B cell (primary cell): ENCODE results near the gene USP26. TPM values are rescaled to one million over a fixed set of nuclear protein-coding genes. Genes with fewer than 3 reads are reported as not detected.
"Not testable (repeated sequence)": the region's sequence is repeated elsewhere in the genome, so short reads cannot be mapped to it uniquely, and the experiment has no call there.

Experiments
- ATAC-seq: fragments of 200-7000 bp; cut with Tn5 transposase; one replicate; pipeline ENCODE4 v1.10.0; 2021; ENCODE audit warnings: low read depth, mild to moderate bottlenecking, moderate number of reproducible peaks, moderate library complexity
- CTCF ChIA-PET: fragments of 350-600 bp; sonication (Branson Sonifier 250); formaldehyde crosslinking; loops from one replicate; lab custom pipeline; 2021; ENCODE audit warnings: antibody characterized with exemption, inconsistent platforms; lab: Charles Lee
- POLR2A ChIA-PET: fragments of 350-600 bp; sonication (Branson Sonifier 250); formaldehyde crosslinking; loops from one replicate; lab custom pipeline; 2021; ENCODE audit warnings: antibody characterized with exemption; lab: Charles Lee
- DNase-seq: peaks from one replicate; pipeline ENCODE4 v3.0.0; 2013
- H2AFZ ChIP-seq: 2 replicates; pipeline ENCODE4 v1.6.1; 2012; ENCODE audit warnings: mild to moderate bottlenecking, low read depth, low read length; ENCODE audit not compliant: insufficient read depth, poor library complexity, severe bottlenecking
- H3K27ac ChIP-seq, 2 donors: 1 replicate in 1 of 2; 2 replicates in 1 of 2; pipeline ENCODE4 v1.5.1; 2012 to 2013; ENCODE audit warnings: low read length in 2 of 2, mild to moderate bottlenecking in 2 of 2, moderate library complexity in 1 of 2
- H3K27me3 ChIP-seq, 4 experiments: fragments of 200-600 bp in 1 of 4; sonication (generic) in 1 of 4; replicated peaks in 1 of 4; 1 replicate in 2 of 4; 2 replicates in 2 of 4; pipeline versions ENCODE4 v1.6.1 to v1.7.0; 2013 to 2016; ENCODE audit warnings: low read length in 3 of 4, mild to moderate bottlenecking in 2 of 4, mixed read lengths in 1 of 4, moderate library complexity in 1 of 4; ENCODE audit not compliant: insufficient read depth in 4 of 4, control insufficient read depth in 3 of 4; ENCODE audit errors: control extremely low read depth in 1 of 4
- H3K36me3 ChIP-seq, 2 experiments: replicated peaks in 1 of 2; 1 replicate in 1 of 2; 2 replicates in 1 of 2; pipeline versions ENCODE4 v1.6.1 to v1.7.1; 2013; ENCODE audit warnings: low read length in 1 of 2; ENCODE audit not compliant: insufficient read depth in 2 of 2, control insufficient read depth in 1 of 2; ENCODE audit errors: control extremely low read depth in 1 of 2, extremely low read depth in 1 of 2
- H3K4me1 ChIP-seq, 2 donors: fragments of 200-600 bp in 1 of 2; sonication (generic) in 1 of 2; 1 replicate in 1 of 2; 2 replicates in 1 of 2; pipeline versions ENCODE4 v1.5.1 to v1.6.1; 2013 to 2017; ENCODE audit warnings: low read length in 2 of 2; ENCODE audit not compliant: control insufficient read depth in 2 of 2, insufficient read depth in 2 of 2
- H3K4me2 ChIP-seq: replicated peaks from 2 replicates; pipeline ENCODE3; 2012; ENCODE audit warnings: mild to moderate bottlenecking, low read depth, low read length; ENCODE audit not compliant: poor library complexity, severe bottlenecking
- H3K4me3 ChIP-seq, 5 experiments: fragments of 200-600 bp in 1 of 5; sonication (generic) in 1 of 5; 1 replicate in 3 of 5; 2 replicates in 2 of 5; pipeline versions ENCODE4 v1.5.1 to v1.7.0; 2011 to 2016; ENCODE audit warnings: low read length in 4 of 5, mild to moderate bottlenecking in 4 of 5, low read depth in 2 of 5, control low read depth in 1 of 5, moderate library complexity in 1 of 5; ENCODE audit not compliant: insufficient read depth in 1 of 5; ENCODE audit errors: control extremely low read depth in 1 of 5, extremely low read depth in 1 of 5
- H3K79me2 ChIP-seq: fragments of 200-600 bp; sonication (generic); one replicate; pipeline ENCODE4 v1.6.0; 2016; ENCODE audit warnings: low read length; ENCODE audit not compliant: control insufficient read depth, insufficient read depth
- H3K9ac ChIP-seq: fragments of 200-600 bp; sonication (generic); 2 replicates; pipeline ENCODE4 v1.6.1; 2017; ENCODE audit warnings: mild to moderate bottlenecking, low read length, moderate library complexity
- H3K9me3 ChIP-seq, 3 donors: one replicate each; pipeline versions ENCODE4 v1.6.1 to v1.7.1; 2013; ENCODE audit warnings: low read length in 2 of 3; ENCODE audit not compliant: control insufficient read depth in 2 of 3, insufficient read depth in 1 of 3; ENCODE audit errors: control extremely low read depth in 1 of 3
- H4K20me1 ChIP-seq: 2 replicates; pipeline ENCODE4 v1.6.0; 2012; ENCODE audit warnings: mild to moderate bottlenecking, low read length; ENCODE audit not compliant: insufficient read depth, control insufficient read depth, poor library complexity, severe bottlenecking
- H3K27ac Mint-ChIP-seq: one replicate; pipeline ENCODE4 v1.8.0; 2021; ENCODE audit warnings: mixed read lengths
- H3K27me3 Mint-ChIP-seq: one replicate; pipeline ENCODE4 v1.8.0; 2021; ENCODE audit warnings: mixed read lengths
- H3K4me1 Mint-ChIP-seq: one replicate; pipeline ENCODE4 v1.8.0; 2021; ENCODE audit warnings: mixed read lengths
- H3K4me3 Mint-ChIP-seq: one replicate; pipeline ENCODE4 v1.8.0; 2021; ENCODE audit warnings: mixed read lengths
- H3K9me3 Mint-ChIP-seq: one replicate; pipeline ENCODE4 v1.8.0; 2022; ENCODE audit warnings: mixed read lengths; ENCODE audit not compliant: insufficient read depth
- CTCF ChIP-seq: fragments of 200-600 bp; IDR thresholded peaks from one replicate; pipeline ENCODE4 v1.8.0; 2022; ENCODE audit warnings: antibody characterized with exemption, mild to moderate bottlenecking
- EZH2 ChIP-seq: IDR thresholded peaks from 2 replicates; pipeline ENCODE4 v1.6.1; 2012; ENCODE audit warnings: borderline replicate concordance, low read depth, mild to moderate bottlenecking, moderate library complexity, low read length; ENCODE audit not compliant: insufficient read depth, poor library complexity, severe bottlenecking
- WGBS: methylation state at CpG from one replicate; pipeline ENCODE4 v1.1.5; 2013; ENCODE audit warnings: missing lambda C conversion rate; ENCODE audit not compliant: insufficient coverage; 5-methylcytosine and 5-hydroxymethylcytosine counted together
- intact Hi-C: fragments of 100-400 bp; cut with micrococcal nuclease; formaldehyde crosslinking; loops from one replicate; pipeline ENCODE4 v1.10.0; 2022
- polyA plus RNA-seq: library from polyadenylated mRNA; depleted of rRNA; stranded (reverse); fragments of >200 nt; gene quantifications from 2 replicates; pipeline ENCODE4 v1.2.3, GENCODE V29; 2012
- total RNA-seq, 2 donors: library from RNA; stranded (reverse); fragments of 120-200 nt in 1 of 2; gene quantifications; 1 replicate in 1 of 2; 2 replicates in 1 of 2; pipeline versions ENCODE4 v1.2.3 to v1.2.4, GENCODE V29; 2013 to 2022

Gene USP26
- total and polyA plus RNA-seq, 2 donors (not counting 1 experiment from before 2014, with no cell fraction given): not detected

DNA sequence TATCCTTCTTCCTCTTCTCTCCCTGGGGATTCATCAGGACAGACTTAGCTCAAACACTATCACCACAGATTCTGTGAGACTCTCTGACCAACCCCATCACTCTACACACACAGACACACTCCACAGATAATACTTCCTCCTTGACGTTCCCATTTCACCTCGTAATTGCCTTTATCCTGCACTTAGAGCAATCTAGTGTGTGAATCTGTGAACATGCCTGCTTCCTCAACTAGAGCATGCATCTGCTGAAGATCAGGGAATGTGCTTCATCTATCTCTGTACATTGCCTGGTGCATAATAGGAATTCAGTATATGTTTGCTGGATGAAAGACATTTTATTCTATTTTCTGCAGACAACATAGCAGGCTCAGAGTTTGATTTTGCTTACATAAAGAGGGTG, 113.4 kb downstream of the USP26 start:
- Histone ChIP-seq H3K4me1 (no peaks in the 10 kb centered on the region), H2AFZ (no peak overlapping the region), H3K4me3 (no peak overlapping the region), H4K20me1 (no peaks in the 10 kb centered on the region), H3K79me2 (no peaks in the 10 kb centered on the region), H3K27ac (no peak overlapping the region), H3K27me3 (no peaks in the 10 kb centered on the region), H3K9ac (no peak overlapping the region), H3K9me3 (no peaks in the 10 kb centered on the region), H3K4me2 (no peak overlapping the region), H3K36me3 (no peaks in the 10 kb centered on the region)
- no peak overlapping the region for H3K27ac Mint-ChIP-seq
- CTCF ChIA-PET: no interaction called here
- H3K9me3 Mint-ChIP-seq: no peaks in the 10 kb centered on the region
- H3K4me3 Mint-ChIP-seq: no peak overlapping the region
- no peak for ATAC-seq
- POLR2A ChIA-PET: no interaction called here
- no peaks in the 10 kb centered on the region for H3K4me1 Mint-ChIP-seq
- no peak for DNase-seq
- peaks cover 9% of the 10 kb centered on the region for H3K27me3 Mint-ChIP-seq
- no peak for TF ChIP-seq CTCF
- no peak for TF ChIP-seq EZH2
- WGBS: no CpG with 5 or more reads among the region's 2 CpGs
- intact Hi-C loops: no loop called here

- H3K4me3 Mint-ChIP-seq, H3K9me3 Mint-ChIP-seq, H2AFZ ChIP-seq, H3K4me2 ChIP-seq, intact Hi-C loops, CTCF ChIA-PET, H3K4me3 ChIP-seq, H3K4me1 ChIP-seq, H3K9me3 ChIP-seq, H3K4me1 Mint-ChIP-seq, H3K27me3 ChIP-seq, DNase-seq, ATAC-seq, H3K36me3 ChIP-seq, H3K27me3 Mint-ChIP-seq, POLR2A ChIA-PET, H3K27ac ChIP-seq, H3K79me2 ChIP-seq, H4K20me1 ChIP-seq, H3K27ac Mint-ChIP-seq, H3K9ac ChIP-seq: not testable (repeated sequence)
- WGBS: no CpG with 5 or more reads among the region's 2 CpGs
Measured at GRCh38 chrX:132980035-132980434, 116.9 kb downstream of the USP26 start.

Other genes with a start within 250 kb of the USP26 start
- gene HS6ST2, start 138.5 kb downstream of the USP26 start, total RNA-seq: not detected in 2 replicates
- gene HS6ST2, start 138.5 kb downstream of the USP26 start, polyA plus RNA-seq: not detected in 2 replicates
- gene TFDP3, start 121.2 kb upstream of the USP26 start, total RNA-seq: not detected in 2 replicates
- gene TFDP3, start 121.2 kb upstream of the USP26 start, polyA plus RNA-seq: not detected in 2 replicates